Measurements from ENCODE around the gene VPS33A.
"Not testable (repeated sequence)": the region's sequence is repeated elsewhere in the genome, so short reads cannot be mapped to it uniquely, and the experiment has no call there.

Gene VPS33A

GRCh38 chr12:122266230-122266901, at the start of gene VPS33A:
VPS33A (minus strand) TSS chr12:122266494; CDS start chr12:122266408, 86 bp downstream.
- peak; percentile 81 for DNase-seq

GRCh38 chr12:122312926-122313325, 46.6 kb upstream of the VPS33A start:
- no peak for DNase-seq

- DNase-seq: peak; percentile 5
These were observed 45.4 kb upstream of the VPS33A start for GRCh38 chr12:122311696-122312095.

- DNase-seq: peak; percentile 83
These were observed 44.5 kb upstream of the VPS33A start for GRCh38 chr12:122310626-122311333.

GRCh38 chr12:122309564-122310121, 43.3 kb upstream of the VPS33A start:
- no peak for DNase-seq

GRCh38 chr12:122308811-122309210, 42.5 kb upstream of the VPS33A start:
- no peak for DNase-seq

- no peak for DNase-seq
These were observed 40.1 kb upstream of the VPS33A start for GRCh38 chr12:122306407-122306806.

- no peak for DNase-seq
These were observed 38.6 kb upstream of the VPS33A start for GRCh38 chr12:122304924-122305323.

GRCh38 chr12:122303068-122303467, 36.8 kb upstream of the VPS33A start:
- no peak for DNase-seq

GRCh38 chr12:122298071-122298748, 31.9 kb upstream of the VPS33A start:
- DNase-seq: no peak

- no peak for DNase-seq
These were observed 31.2 kb upstream of the VPS33A start for GRCh38 chr12:122297494-122297893.

GRCh38 chr12:122295877-122296276, 29.6 kb upstream of the VPS33A start:
- no peak for DNase-seq

GRCh38 chr12:122293081-122293480, 26.8 kb upstream of the VPS33A start:
- DNase-seq: no peak

- no peak for DNase-seq
These were observed 25.1 kb upstream of the VPS33A start for GRCh38 chr12:122291431-122291830.

- no peak for DNase-seq
These were observed 17.4 kb upstream of the VPS33A start for GRCh38 chr12:122283680-122284079.

GRCh38 chr12:122282061-122282460, 15.8 kb upstream of the VPS33A start:
- DNase-seq: peak; percentile 19

GRCh38 chr12:122276242-122276641, 9.9 kb upstream of the VPS33A start:
- no peak for DNase-seq

GRCh38 chr12:122275459-122275858, 9.2 kb upstream of the VPS33A start:
- DNase-seq: no peak

GRCh38 chr12:122265886-122266229, 436 bp downstream of the VPS33A start:
- no peak for DNase-seq

GRCh38 chr12:122265476-122265875, 818 bp downstream of the VPS33A start:
- no peak for DNase-seq

- not testable (repeated sequence) for DNase-seq
These were observed 5.6 kb downstream of the VPS33A start for GRCh38 chr12:122260735-122261134.

GRCh38 chr12:122258939-122259338, 7.4 kb downstream of the VPS33A start:
- DNase-seq: not testable (repeated sequence)

- not testable (repeated sequence) for DNase-seq
These were observed 7.8 kb downstream of the VPS33A start for GRCh38 chr12:122258462-122258861.

- no peak for DNase-seq
These were observed 15.8 kb downstream of the VPS33A start for GRCh38 chr12:122250536-122250935.

Measured in NCI-H1694 treated with DMSO at 0.1 percent for 48 hours (cell line).